ENCODE results near the gene SELENOM.

DNA sequence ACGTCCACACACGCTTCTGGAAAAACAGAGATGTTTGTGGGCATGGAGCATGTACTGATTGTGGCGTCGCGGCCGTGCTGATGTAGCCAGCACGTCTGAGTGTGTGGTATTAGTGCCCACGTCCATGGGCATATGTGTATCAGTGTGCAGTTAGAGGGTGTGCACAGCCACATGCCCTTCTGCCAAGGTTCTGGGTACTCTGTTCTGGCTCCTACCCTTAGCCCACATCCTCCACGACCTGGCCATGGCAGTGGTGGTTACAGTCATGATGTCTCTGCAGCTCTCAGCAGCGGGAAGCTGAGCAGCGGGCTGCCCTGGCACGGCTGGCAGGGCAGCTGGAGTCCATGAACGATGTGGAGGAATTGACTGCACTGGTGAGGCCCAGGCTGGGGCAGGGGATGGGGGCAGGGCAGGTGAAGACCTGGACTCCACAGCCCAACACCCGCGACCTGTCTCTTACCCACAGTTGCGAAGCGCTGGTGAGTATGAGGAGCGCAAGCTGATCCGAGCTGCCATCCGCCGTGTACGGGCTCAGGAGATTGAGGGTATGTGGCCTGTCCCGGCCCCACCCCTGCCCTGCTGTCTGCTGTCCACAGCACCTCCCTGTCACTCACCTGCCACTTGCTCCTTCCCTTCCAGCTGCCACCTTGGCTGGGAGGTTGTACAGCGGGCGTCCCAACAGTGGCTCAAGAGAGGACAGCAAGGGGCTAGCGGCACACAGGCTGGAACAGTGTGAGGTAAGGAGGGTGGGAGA lies 19.0 kb downstream of the SELENOM start:
- TF ChIP-seq RBBP5 (IDR thresholded peaks at IDR 0.05; ENCODE audit: borderline replicate concordance, low read depth, low read length) (no peak), POLR2A (IDR thresholded peaks at IDR 0.05; ENCODE audit: control extremely low read depth in 1 of 2, low read depth in 2 of 2, low read length in 2 of 2) (no peak), ATF3 (IDR thresholded peaks at IDR 0.05; ENCODE audit: insufficient read depth, low read depth, low read length) (no peak)
